Central memory CD4-positive, alpha-beta T cell (primary cell): Measurements from ENCODE around the gene DCPS.
"Not testable (repeated sequence)": the region's sequence is repeated elsewhere in the genome, so short reads cannot be mapped to it uniquely, and the experiment has no call there.

ENCODE experiments used
- DNase-seq: peaks from one replicate; pipeline ENCODE4 v3.0.0; 2022

The DCPS gene

GRCh38 chr11:126290887-126291286, 13.0 kb upstream of the DCPS start:
- no peak for DNase-seq

- DNase-seq, result no peak
Measured at GRCh38 chr11:126293726-126294125, 10.1 kb upstream of the DCPS start.

GRCh38 chr11:126297004-126297403, 6.9 kb upstream of the DCPS start:
- DNase-seq, result no peak

GRCh38 chr11:126304457-126305075, 706 bp downstream of the DCPS start:
- no peak for DNase-seq

GRCh38 chr11:126305699-126306098, 1.8 kb downstream of the DCPS start:
- DNase-seq, result no peak

- DNase-seq, result no peak
Measured at GRCh38 chr11:126307706-126308105, 3.8 kb downstream of the DCPS start.

GRCh38 chr11:126308271-126308671, 4.4 kb downstream of the DCPS start:
- DNase-seq, result no peak

GRCh38 chr11:126308771-126309170, 4.9 kb downstream of the DCPS start:
- not testable (repeated sequence) for DNase-seq

- DNase-seq, result peak; percentile 20
Measured at GRCh38 chr11:126310200-126310991, 6.5 kb downstream of the DCPS start.

GRCh38 chr11:126310992-126311310, 7.1 kb downstream of the DCPS start:
- no peak for DNase-seq

- DNase-seq, result no peak
Measured at GRCh38 chr11:126311401-126312291, 7.8 kb downstream of the DCPS start.

- no peak for DNase-seq
Measured at GRCh38 chr11:126312961-126313360, 9.1 kb downstream of the DCPS start.

GRCh38 chr11:126313826-126314225, 10.0 kb downstream of the DCPS start:
- no peak for DNase-seq

- DNase-seq, result no peak
Measured at GRCh38 chr11:126317432-126317755, 13.5 kb downstream of the DCPS start.

- peak; percentile 9 for DNase-seq
Measured at GRCh38 chr11:126317756-126318573, 14.1 kb downstream of the DCPS start.

GRCh38 chr11:126318574-126319373, 14.9 kb downstream of the DCPS start:
- no peak for DNase-seq

- no peak for DNase-seq
Measured at GRCh38 chr11:126319374-126319740, 15.5 kb downstream of the DCPS start.

- no peak for DNase-seq
Measured at GRCh38 chr11:126322996-126323395, 19.1 kb downstream of the DCPS start.

- no peak for DNase-seq
Measured at GRCh38 chr11:126327281-126328000, 23.6 kb downstream of the DCPS start.

- DNase-seq, result no peak
Measured at GRCh38 chr11:126328001-126328390, 24.1 kb downstream of the DCPS start.

GRCh38 chr11:126328444-126328843, 24.6 kb downstream of the DCPS start:
- DNase-seq, result no peak
